ENCODE results near the gene KRT72. TPM values are rescaled to one million over a fixed set of nuclear protein-coding genes. Genes with fewer than 3 reads are reported as not detected.

The KRT72 gene
- polyA plus RNA-seq, 1 donor from 2014 or later: not detected

DNA sequence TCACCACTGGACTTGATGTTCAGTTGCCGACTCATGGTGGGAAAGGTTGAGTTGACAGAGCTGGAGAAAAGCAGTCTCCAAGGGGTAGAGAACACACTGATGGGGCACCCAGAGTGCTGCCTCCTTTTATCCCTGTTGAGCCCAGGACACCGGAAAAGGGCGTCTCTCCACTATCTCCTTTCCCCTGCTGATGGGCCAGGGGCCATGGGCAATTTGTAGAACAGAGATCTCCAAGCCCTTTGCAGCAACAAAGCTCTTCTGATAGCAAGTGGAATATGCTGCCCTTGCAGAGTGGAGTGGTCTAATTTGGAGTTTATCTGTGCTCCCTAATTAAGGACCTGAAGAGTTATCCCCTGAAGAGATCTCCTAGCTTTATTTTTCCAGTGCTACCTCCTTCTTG, 27.5 kb downstream of the KRT72 start, which contains the start of gene KRT74:
Gene KRT74 (minus strand): TSS at position 101 of the 400 bp plus-strand sequence. CDS start 66 bp downstream, at position 35.
- Histone ChIP-seq H3K4me3 (ENCODE audit: low read length) (no peak within 1 kb of the TSS), H3K27ac (ENCODE audit: low read length) (no peak within 1 kb of the TSS), H3K9me2 (ENCODE audit: insufficient read depth, low read length) (no peaks in the 10 kb centered on the region), H3K79me2 (replicated peaks; ENCODE audit: insufficient read depth, low read length) (no peaks in the 10 kb centered on the region), H3K27me3 (ENCODE audit: insufficient read depth, low read depth, low read length) (no peaks in the 10 kb centered on the region), H3K4me2 (ENCODE audit: low read length) (no peak within 1 kb of the TSS), H3K36me3 (ENCODE audit: insufficient read depth, low read length) (no peaks in the 10 kb centered on the region), H3F3A (ENCODE audit: insufficient read depth, low read length, poor library complexity, severe bottlenecking) (no peaks in the 10 kb centered on the region), H4K20me1 (ENCODE audit: insufficient read depth) (no peaks in the 10 kb centered on the region), H3K9me3 (ENCODE audit: low read length) (no peaks in the 10 kb centered on the region), H2AFZ (ENCODE audit: low read depth, low read length) (no peak within 1 kb of the TSS), H3K9ac (ENCODE audit: low read length) (no peak within 1 kb of the TSS)
- TF ChIP-seq SMC3 (conservative IDR thresholded peaks at IDR 0.05; ENCODE audit: poor library complexity) (no peak), EP300 (conservative IDR thresholded peaks at IDR 0.05; ENCODE audit: poor library complexity, severe bottlenecking) (no peak), TAF1 (IDR thresholded peaks at IDR 0.05; ENCODE audit: low read depth) (no peak)
- TF ChIP-seq, protein P1, sequence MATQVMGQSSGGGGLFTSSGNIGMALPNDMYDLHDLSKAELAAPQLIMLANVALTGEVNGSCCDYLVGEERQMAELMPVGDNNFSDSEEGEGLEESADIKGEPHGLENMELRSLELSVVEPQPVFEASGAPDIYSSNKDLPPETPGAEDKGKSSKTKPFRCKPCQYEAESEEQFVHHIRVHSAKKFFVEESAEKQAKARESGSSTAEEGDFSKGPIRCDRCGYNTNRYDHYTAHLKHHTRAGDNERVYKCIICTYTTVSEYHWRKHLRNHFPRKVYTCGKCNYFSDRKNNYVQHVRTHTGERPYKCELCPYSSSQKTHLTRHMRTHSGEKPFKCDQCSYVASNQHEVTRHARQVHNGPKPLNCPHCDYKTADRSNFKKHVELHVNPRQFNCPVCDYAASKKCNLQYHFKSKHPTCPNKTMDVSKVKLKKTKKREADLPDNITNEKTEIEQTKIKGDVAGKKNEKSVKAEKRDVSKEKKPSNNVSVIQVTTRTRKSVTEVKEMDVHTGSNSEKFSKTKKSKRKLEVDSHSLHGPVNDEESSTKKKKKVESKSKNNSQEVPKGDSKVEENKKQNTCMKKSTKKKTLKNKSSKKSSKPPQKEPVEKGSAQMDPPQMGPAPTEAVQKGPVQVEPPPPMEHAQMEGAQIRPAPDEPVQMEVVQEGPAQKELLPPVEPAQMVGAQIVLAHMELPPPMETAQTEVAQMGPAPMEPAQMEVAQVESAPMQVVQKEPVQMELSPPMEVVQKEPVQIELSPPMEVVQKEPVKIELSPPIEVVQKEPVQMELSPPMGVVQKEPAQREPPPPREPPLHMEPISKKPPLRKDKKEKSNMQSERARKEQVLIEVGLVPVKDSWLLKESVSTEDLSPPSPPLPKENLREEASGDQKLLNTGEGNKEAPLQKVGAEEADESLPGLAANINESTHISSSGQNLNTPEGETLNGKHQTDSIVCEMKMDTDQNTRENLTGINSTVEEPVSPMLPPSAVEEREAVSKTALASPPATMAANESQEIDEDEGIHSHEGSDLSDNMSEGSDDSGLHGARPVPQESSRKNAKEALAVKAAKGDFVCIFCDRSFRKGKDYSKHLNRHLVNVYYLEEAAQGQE (IDR thresholded peaks at IDR 0.05; ENCODE audit: borderline replicate concordance): no peak

DNA sequence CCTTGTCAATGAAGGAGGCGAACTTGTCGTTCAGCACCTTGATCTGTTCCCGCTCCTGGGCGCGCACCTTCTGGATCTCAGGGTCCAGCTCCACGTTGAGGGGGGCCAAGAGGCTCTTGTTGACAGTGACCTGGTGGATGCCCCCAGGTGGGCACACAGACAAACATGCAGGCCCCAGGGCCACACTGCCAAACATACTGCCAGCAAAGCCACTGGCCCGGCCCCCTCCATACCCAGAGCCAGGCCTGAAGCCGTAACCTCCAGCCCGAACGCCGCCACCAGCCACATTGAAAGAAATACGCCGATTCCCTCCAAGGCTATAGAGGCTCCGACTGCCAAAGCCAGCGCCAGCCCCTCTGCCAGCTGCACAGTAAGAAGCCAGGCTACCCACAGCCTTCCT, 28.0 kb downstream of the KRT72 start:
- Histone ChIP-seq H3F3A (ENCODE audit: insufficient read depth, low read length, poor library complexity, severe bottlenecking) (no peaks in the 10 kb centered on the region), H4K20me1 (ENCODE audit: insufficient read depth) (no peaks in the 10 kb centered on the region), H2AFZ (ENCODE audit: low read depth, low read length) (no peak overlapping the region), H3K36me3 (ENCODE audit: insufficient read depth, low read length) (no peaks in the 10 kb centered on the region), H3K4me3 (ENCODE audit: low read length) (no peak overlapping the region), H3K9ac (ENCODE audit: low read length) (no peak overlapping the region), H3K9me2 (ENCODE audit: insufficient read depth, low read length) (no peaks in the 10 kb centered on the region), H3K79me2 (replicated peaks; ENCODE audit: insufficient read depth, low read length) (no peaks in the 10 kb centered on the region), H3K27ac (ENCODE audit: low read length) (no peak overlapping the region), H3K4me2 (ENCODE audit: low read length) (no peak overlapping the region), H3K9me3 (ENCODE audit: low read length) (no peaks in the 10 kb centered on the region), H3K27me3 (ENCODE audit: insufficient read depth, low read depth, low read length) (no peaks in the 10 kb centered on the region)
- TF ChIP-seq POLR2AphosphoS5 (IDR thresholded peaks at IDR 0.05) (no peak), EZH2 (IDR thresholded peaks at IDR 0.05; ENCODE audit: borderline replicate concordance, insufficient read depth, low read length, poor library complexity, severe bottlenecking) (no peak), MXI1 (conservative IDR thresholded peaks at IDR 0.05; ENCODE audit: poor library complexity, severe bottlenecking) (no peak), SMC3 (conservative IDR thresholded peaks at IDR 0.05; ENCODE audit: poor library complexity) (no peak), EP300 (conservative IDR thresholded peaks at IDR 0.05; ENCODE audit: poor library complexity, severe bottlenecking) (no peak), RAD21 (conservative IDR thresholded peaks at IDR 0.05) (no peak), TAF1 (IDR thresholded peaks at IDR 0.05; ENCODE audit: low read depth) (no peak)
- TF ChIP-seq, protein P1 (IDR thresholded peaks at IDR 0.05; ENCODE audit: borderline replicate concordance): no peak
- TF ChIP-seq, protein P2, sequence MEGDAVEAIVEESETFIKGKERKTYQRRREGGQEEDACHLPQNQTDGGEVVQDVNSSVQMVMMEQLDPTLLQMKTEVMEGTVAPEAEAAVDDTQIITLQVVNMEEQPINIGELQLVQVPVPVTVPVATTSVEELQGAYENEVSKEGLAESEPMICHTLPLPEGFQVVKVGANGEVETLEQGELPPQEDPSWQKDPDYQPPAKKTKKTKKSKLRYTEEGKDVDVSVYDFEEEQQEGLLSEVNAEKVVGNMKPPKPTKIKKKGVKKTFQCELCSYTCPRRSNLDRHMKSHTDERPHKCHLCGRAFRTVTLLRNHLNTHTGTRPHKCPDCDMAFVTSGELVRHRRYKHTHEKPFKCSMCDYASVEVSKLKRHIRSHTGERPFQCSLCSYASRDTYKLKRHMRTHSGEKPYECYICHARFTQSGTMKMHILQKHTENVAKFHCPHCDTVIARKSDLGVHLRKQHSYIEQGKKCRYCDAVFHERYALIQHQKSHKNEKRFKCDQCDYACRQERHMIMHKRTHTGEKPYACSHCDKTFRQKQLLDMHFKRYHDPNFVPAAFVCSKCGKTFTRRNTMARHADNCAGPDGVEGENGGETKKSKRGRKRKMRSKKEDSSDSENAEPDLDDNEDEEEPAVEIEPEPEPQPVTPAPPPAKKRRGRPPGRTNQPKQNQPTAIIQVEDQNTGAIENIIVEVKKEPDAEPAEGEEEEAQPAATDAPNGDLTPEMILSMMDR (IDR thresholded peaks at IDR 0.05; ENCODE audit: poor library complexity, severe bottlenecking): no peak
